Stomach smooth muscle (tissue), 2 donors: Measurements from ENCODE around the gene GPR42.
"Not testable (repeated sequence)": the region's sequence is repeated elsewhere in the genome, so short reads cannot be mapped to it uniquely, and the experiment has no call there.

Source experiments
- H3K27ac ChIP-seq: one replicate; pipeline ENCODE4 v1.7.0; 2013; ENCODE audit warnings: mild to moderate bottlenecking, low read length, inconsistent platforms
- H3K27me3 ChIP-seq, 2 donors: one replicate each; pipeline ENCODE4 v1.7.0; 2013; ENCODE audit warnings: low read length in 2 of 2; ENCODE audit not compliant: insufficient read depth in 2 of 2, control insufficient read depth in 1 of 2
- H3K36me3 ChIP-seq, 2 donors: one replicate each; pipeline ENCODE4 v1.7.0; 2013; ENCODE audit warnings: low read length in 2 of 2; ENCODE audit not compliant: control insufficient read depth in 2 of 2, insufficient read depth in 2 of 2
- H3K4me1 ChIP-seq: one replicate; pipeline ENCODE4 v1.7.0; 2013; ENCODE audit warnings: low read length; ENCODE audit not compliant: control insufficient read depth, insufficient read depth
- H3K4me3 ChIP-seq, 2 donors: one replicate each; pipeline ENCODE4 v1.7.0; 2013; ENCODE audit warnings: low read length in 2 of 2
- H3K9ac ChIP-seq, 2 donors: one replicate each; pipeline ENCODE4 v1.7.0; 2013; ENCODE audit warnings: low read length in 2 of 2, mild to moderate bottlenecking in 1 of 2
- H3K9me3 ChIP-seq, 2 donors: one replicate each; pipeline ENCODE4 v1.7.0; 2013; ENCODE audit warnings: low read length in 2 of 2; ENCODE audit not compliant: control insufficient read depth in 2 of 2
- donor health status: healthy.
- donor health status: Pancreatic carcinoma.

Gene GPR42

DNA sequence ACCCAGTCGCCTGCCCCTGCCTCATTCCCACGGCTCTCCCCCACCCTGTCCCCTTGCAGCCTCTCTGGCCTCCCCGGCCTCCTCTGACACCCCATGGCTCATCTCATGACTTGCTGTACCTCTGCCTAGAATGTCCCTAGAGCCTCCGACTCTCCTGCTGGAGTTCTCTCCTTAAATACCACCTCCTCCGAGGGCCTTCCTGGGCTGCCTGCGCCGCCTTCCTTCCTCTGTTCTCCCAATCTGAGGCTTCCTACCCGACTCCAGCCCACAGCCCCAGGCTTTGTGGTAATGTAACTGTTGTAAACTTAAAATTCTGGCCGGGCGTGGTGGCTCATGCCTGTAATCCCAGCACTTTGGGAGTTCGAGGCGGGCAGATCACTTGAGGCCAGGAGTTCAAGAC, 27.7 kb downstream of the GPR42 start:
- H3K27me3 ChIP-seq: no peaks in the 10 kb centered on the region
- no peak overlapping the region for H3K27ac ChIP-seq
- H3K4me3 ChIP-seq: no peak overlapping the region
- H3K9ac ChIP-seq: no peak overlapping the region
- H3K36me3 ChIP-seq: no peaks in the 10 kb centered on the region
- no peaks in the 10 kb centered on the region for H3K4me1 ChIP-seq
- no peaks in the 10 kb centered on the region for H3K9me3 ChIP-seq

GRCh38 chr19:35399231-35399630, 28.4 kb downstream of the GPR42 start:
- no peaks in the 10 kb centered on the region for H3K9me3 ChIP-seq
- H3K9ac ChIP-seq: no peak overlapping the region
- H3K4me3 ChIP-seq: no peak overlapping the region
- no peaks in the 10 kb centered on the region for H3K4me1 ChIP-seq
- H3K36me3 ChIP-seq: no peaks in the 10 kb centered on the region
- H3K27ac ChIP-seq: no peak overlapping the region
- no peaks in the 10 kb centered on the region for H3K27me3 ChIP-seq

GRCh38 chr19:35399948-35400772, 29.3 kb downstream of the GPR42 start:
- Histone ChIP-seq H3K27ac (no peak overlapping the region), H3K27me3 (no peaks in the 10 kb centered on the region), H3K4me3 (no peak overlapping the region), H3K36me3 (no peaks in the 10 kb centered on the region), H3K9me3 (no peaks in the 10 kb centered on the region), H3K9ac (no peak overlapping the region), H3K4me1 (no peaks in the 10 kb centered on the region)

DNA sequence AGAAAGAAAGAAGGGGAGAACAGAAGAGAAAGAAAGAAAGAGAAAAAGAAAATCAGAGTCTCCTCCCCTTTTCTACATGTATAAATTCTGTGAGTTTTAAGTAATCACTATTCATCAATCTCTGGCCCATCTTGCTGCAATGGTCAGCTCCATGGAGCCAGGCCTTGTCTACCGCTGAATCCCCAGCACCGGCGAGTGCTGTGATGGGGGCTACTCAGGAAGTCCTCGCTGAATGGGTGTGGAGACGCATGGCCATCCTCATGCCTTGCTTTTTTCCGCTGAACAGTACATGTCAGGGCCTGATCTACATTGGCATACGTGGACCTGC, 29.9 kb downstream of the GPR42 start:
- H3K27ac ChIP-seq: no peak overlapping the region
- no peaks in the 10 kb centered on the region for H3K4me1 ChIP-seq
- H3K27me3 ChIP-seq: no peaks in the 10 kb centered on the region
- no peak overlapping the region for H3K4me3 ChIP-seq
- no peak overlapping the region for H3K9ac ChIP-seq
- H3K36me3 ChIP-seq: no peaks in the 10 kb centered on the region
- no peaks in the 10 kb centered on the region for H3K9me3 ChIP-seq

DNA sequence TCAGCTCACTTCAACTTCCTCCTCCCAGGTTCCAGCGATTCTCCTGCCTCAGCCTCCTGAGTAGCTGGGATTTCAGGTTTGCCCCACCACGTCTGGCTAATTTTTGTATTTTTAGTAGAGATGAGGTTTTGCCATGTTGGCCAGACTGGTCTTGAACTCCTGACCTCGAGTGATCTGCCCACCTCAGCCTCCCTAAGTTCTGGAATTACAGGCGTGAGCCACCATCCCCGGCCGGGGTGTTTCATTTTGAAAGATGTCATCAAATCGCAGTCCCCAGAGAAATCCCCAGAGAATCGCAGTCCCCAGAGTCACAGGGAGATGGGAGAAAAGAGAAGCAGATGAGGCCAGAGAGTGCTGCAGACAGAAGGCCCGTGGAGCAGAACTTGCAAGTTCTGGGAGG, 30.5 kb downstream of the GPR42 start:
- H3K9ac ChIP-seq, H3K27ac ChIP-seq, H3K36me3 ChIP-seq, H3K4me3 ChIP-seq, H3K4me1 ChIP-seq, H3K9me3 ChIP-seq, H3K27me3 ChIP-seq: not testable (repeated sequence)

- peaks cover 0 to 3% of the 10 kb centered on the region in 2 donors for H3K27me3 ChIP-seq
- H3K27ac ChIP-seq: no peak overlapping the region
- no peaks in the 10 kb centered on the region for H3K4me1 ChIP-seq
- no peaks in the 10 kb centered on the region for H3K36me3 ChIP-seq
- no peak overlapping the region for H3K4me3 ChIP-seq
- H3K9ac ChIP-seq: no peak overlapping the region
- H3K9me3 ChIP-seq: no peaks in the 10 kb centered on the region
These were observed 32.4 kb downstream of the GPR42 start for GRCh38 chr19:35403116-35403760.

DNA sequence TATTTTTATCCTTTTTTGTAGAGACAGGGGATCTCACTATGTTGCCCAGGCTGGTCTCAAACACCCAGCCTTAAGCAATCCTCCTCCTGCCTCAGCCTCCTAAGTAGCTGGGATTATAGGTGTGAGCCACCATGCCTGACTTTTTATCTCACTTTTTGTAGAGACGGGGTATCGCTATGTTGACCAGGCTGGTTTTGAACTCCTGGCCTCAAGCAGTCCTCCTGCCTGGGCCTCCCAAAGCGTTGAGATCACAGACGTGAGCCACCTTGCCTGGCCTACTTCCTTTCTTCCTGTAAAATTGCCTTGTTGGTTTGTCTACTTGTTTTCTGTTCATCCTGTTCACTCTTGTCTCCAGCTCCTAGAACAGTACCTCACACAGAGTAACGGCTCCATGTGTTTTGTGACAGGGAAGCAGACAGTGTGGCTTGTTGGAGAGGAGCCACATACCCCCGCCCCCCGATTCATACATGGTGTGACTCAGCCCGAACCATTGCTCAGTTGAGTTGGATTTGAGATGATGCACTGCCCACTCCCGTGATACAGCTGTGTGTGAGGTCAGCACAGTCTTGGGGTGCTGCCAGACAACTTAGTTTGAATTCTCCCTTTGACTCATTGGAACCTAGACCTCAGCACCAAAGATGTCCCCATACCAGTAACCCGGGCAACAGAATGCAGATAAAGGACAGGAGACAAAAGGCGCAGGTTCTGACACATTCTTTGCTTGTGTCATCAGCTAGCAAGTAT, 34.2 kb downstream of the GPR42 start:
- H3K9ac ChIP-seq: no peak overlapping the region
- no peaks in the 10 kb centered on the region for H3K36me3 ChIP-seq
- H3K4me3 ChIP-seq: no peak overlapping the region
- H3K4me1 ChIP-seq: no peaks in the 10 kb centered on the region
- H3K27ac ChIP-seq: no peak overlapping the region
- H3K27me3 ChIP-seq: peaks cover 0 to 3% of the 10 kb centered on the region in 2 donors
- no peaks in the 10 kb centered on the region for H3K9me3 ChIP-seq

DNA sequence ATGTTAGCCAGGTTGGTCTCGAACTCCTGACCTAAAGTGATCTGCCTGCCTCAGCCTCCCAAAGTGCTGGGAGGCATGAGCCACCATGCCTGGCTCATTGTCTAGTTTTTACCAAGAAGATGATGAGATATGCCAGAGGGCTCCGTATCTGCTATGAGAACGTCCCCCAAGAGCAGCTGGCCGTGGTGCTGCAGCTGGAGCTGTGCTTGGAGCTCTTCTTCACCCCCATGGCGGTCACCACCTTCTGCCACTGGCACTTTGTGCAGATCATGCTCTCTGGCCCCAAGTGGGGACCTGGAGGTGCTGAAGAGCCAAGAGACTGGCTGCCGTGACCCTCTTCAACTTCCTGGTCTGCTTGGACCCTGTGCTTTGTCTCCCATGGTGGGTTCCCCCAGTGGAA, 36.8 kb downstream of the GPR42 start:
- no peaks in the 10 kb centered on the region for H3K4me1 ChIP-seq
- no peak overlapping the region for H3K27ac ChIP-seq
- no peak overlapping the region for H3K4me3 ChIP-seq
- H3K9me3 ChIP-seq: no peaks in the 10 kb centered on the region
- no peaks in the 10 kb centered on the region for H3K36me3 ChIP-seq
- H3K27me3 ChIP-seq: peaks cover 0 to 3% of the 10 kb centered on the region in 2 donors
- H3K9ac ChIP-seq: no peak overlapping the region

- Histone ChIP-seq H3K27me3 (peaks cover 0 to 3% of the 10 kb centered on the region in 2 donors), H3K27ac (no peak overlapping the region), H3K4me1 (no peaks in the 10 kb centered on the region), H3K36me3 (no peaks in the 10 kb centered on the region), H3K4me3 (no peak overlapping the region), H3K9me3 (no peaks in the 10 kb centered on the region), H3K9ac (no peak overlapping the region)
These were observed 37.7 kb downstream of the GPR42 start for GRCh38 chr19:35408284-35409171.

GRCh38 chr19:35409191-35409590, 38.3 kb downstream of the GPR42 start:
- Histone ChIP-seq H3K4me1 (no peaks in the 10 kb centered on the region), H3K9ac (no peak overlapping the region), H3K4me3 (no peak overlapping the region), H3K36me3 (no peaks in the 10 kb centered on the region), H3K27me3 (peaks cover 0 to 3% of the 10 kb centered on the region in 2 donors), H3K27ac (no peak overlapping the region), H3K9me3 (no peaks in the 10 kb centered on the region)
